Endothelial cell of umbilical vein (primary cell): Measurements from ENCODE around the gene QPCTL. TPM values are rescaled to one million over a fixed set of nuclear protein-coding genes. Genes with fewer than 3 reads are reported as not detected.

Source experiments
- BruUV-seq: library from RNA; stranded (reverse); fragments of 400-500 nt; replicated peaks from 2 replicates; lab custom pipeline; 2021; lab: Mats Ljungman, UMichigan
- CTCF ChIA-PET: fragments of 300-600, 350-600 bp; sonication (Branson Sonifier 250); formaldehyde crosslinking; loops from one replicate; lab custom pipeline; 2021; ENCODE audit warnings: antibody characterized with exemption, inconsistent platforms; lab: Charles Lee
- POLR2A ChIA-PET: fragments of 300-600, 350-600 bp; sonication (Branson Sonifier 250); formaldehyde crosslinking; loops from one replicate; lab custom pipeline; 2021; ENCODE audit warnings: antibody characterized with exemption, inconsistent platforms; lab: Charles Lee
- DNase-seq: peaks from one replicate; pipeline ENCODE4 v3.0.0-alpha.2; 2011; ENCODE audit warnings: low read depth, low spot score
- FAIRE-seq: peaks from 2 replicates; lab custom pipeline; 2011; peaks lifted over from hg19 to GRCh38; lab: Jason Lieb, UNC
- H2AFZ ChIP-seq: 2 replicates; pipeline ENCODE4 v1.6.0; 2012; ENCODE audit warnings: low read depth, low read length, control low read depth, inconsistent platforms
- H3K27ac ChIP-seq: 2 replicates; pipeline ENCODE4 v1.5.1; 2011; ENCODE audit warnings: low read depth, mild to moderate bottlenecking, control low read depth, low read length, moderate library complexity; ENCODE audit not compliant: insufficient read depth
- H3K27me3 ChIP-seq, 2 experiments: 2 replicates each; pipeline versions ENCODE4 v1.6.0 to v1.6.1; 2011; ENCODE audit warnings: low read length in 2 of 2, mixed read lengths in 1 of 2; ENCODE audit not compliant: control insufficient read depth in 2 of 2, insufficient read depth in 2 of 2
- H3K36me3 ChIP-seq, 2 experiments: 2 replicates in 1 of 2; 3 replicates in 1 of 2; pipeline ENCODE4 v1.5.1; 2011; ENCODE audit warnings: low read length in 2 of 2, mild to moderate bottlenecking in 1 of 2, moderate library complexity in 1 of 2; ENCODE audit not compliant: control insufficient read depth in 2 of 2, insufficient read depth in 2 of 2; ENCODE audit errors: extremely low read depth in 1 of 2
- H3K4me1 ChIP-seq: 3 replicates; pipeline ENCODE4 v1.5.1; 2011; ENCODE audit warnings: mild to moderate bottlenecking, low read length; ENCODE audit not compliant: control insufficient read depth, insufficient read depth; ENCODE audit errors: extremely low read depth
- H3K4me2 ChIP-seq: 2 replicates; pipeline ENCODE4 v1.6.1; 2011; ENCODE audit warnings: low read length, control low read depth, mixed read lengths; ENCODE audit not compliant: insufficient read depth
- H3K4me3 ChIP-seq, 3 experiments: fragments of 200-600 bp in 1 of 3; sonication (generic), shearing (Covaris generic) in 1 of 3; replicated peaks in 1 of 3; 2 replicates each; pipeline ENCODE4 v1.5.1; 2011 to 2016; ENCODE audit warnings: control low read depth in 3 of 3, low read length in 3 of 3, mild to moderate bottlenecking in 2 of 3, inconsistent platforms in 1 of 3, low read depth in 1 of 3, moderate library complexity in 1 of 3; ENCODE audit not compliant: insufficient read depth in 1 of 3
- H3K79me2 ChIP-seq: 2 replicates; pipeline ENCODE4 v1.6.0; 2012; ENCODE audit warnings: low read length, inconsistent platforms; ENCODE audit not compliant: control insufficient read depth, insufficient read depth
- H3K9ac ChIP-seq: replicated peaks from 2 replicates; pipeline ENCODE3; 2011; ENCODE audit warnings: low read length, control low read depth; ENCODE audit not compliant: insufficient read depth; ENCODE audit errors: extremely low read depth
- H3K9me1 ChIP-seq: replicated peaks from 3 replicates; pipeline ENCODE4 v1.6.0; 2011; ENCODE audit warnings: mild to moderate bottlenecking, low read length; ENCODE audit not compliant: control insufficient read depth, insufficient read depth; ENCODE audit errors: extremely low read depth
- H3K9me3 ChIP-seq: replicated peaks from 2 replicates; pipeline ENCODE4 v1.5.1; 2012; ENCODE audit warnings: low read length, inconsistent platforms; ENCODE audit not compliant: control insufficient read depth, insufficient read depth
- H4K20me1 ChIP-seq: replicated peaks from 2 replicates; pipeline ENCODE3; 2011; ENCODE audit warnings: mild to moderate bottlenecking, low read length; ENCODE audit not compliant: control insufficient read depth, insufficient read depth; ENCODE audit errors: extremely low read depth
- CTCF ChIP-seq, 2 donors: IDR thresholded peaks; 1 replicate in 1 of 2; 2 replicates in 1 of 2; pipeline ENCODE4 v1.5.1; 2011; ENCODE audit warnings: low read length in 2 of 2, mild to moderate bottlenecking in 2 of 2, moderate library complexity in 2 of 2, control low read depth in 1 of 2, inconsistent platforms in 1 of 2, low read depth in 1 of 2; ENCODE audit not compliant: insufficient read depth in 1 of 2; ENCODE audit errors: extremely low read depth in 1 of 2
- EZH2 ChIP-seq: IDR thresholded peaks from 2 replicates; pipeline ENCODE4 v1.6.1; 2012; ENCODE audit warnings: borderline replicate concordance, low read depth, mild to moderate bottlenecking, moderate library complexity, low read length, inconsistent platforms; ENCODE audit not compliant: severe bottlenecking
- FOS ChIP-seq: IDR thresholded peaks from 2 replicates; pipeline ENCODE4 v1.6.1; 2011; ENCODE audit warnings: mild to moderate bottlenecking, low read length, moderate library complexity, borderline replicate concordance; ENCODE audit not compliant: insufficient read depth
- GATA2 ChIP-seq: IDR thresholded peaks from 2 replicates; pipeline ENCODE4 v1.7.0; 2011; ENCODE audit warnings: low read depth, mild to moderate bottlenecking, moderate library complexity, mixed read lengths, low read length; ENCODE audit not compliant: insufficient read length, insufficient read depth
- JUN ChIP-seq: IDR thresholded peaks from 2 replicates; pipeline ENCODE4 v1.6.1; 2011; ENCODE audit warnings: borderline replicate concordance, low read depth; ENCODE audit not compliant: insufficient read length, insufficient read depth
- MYC ChIP-seq: IDR thresholded peaks from one replicate; pipeline ENCODE4 v1.6.1; 2011; ENCODE audit warnings: mild to moderate bottlenecking, low read depth, low read length
- POLR2A ChIP-seq: IDR thresholded peaks from 2 replicates; pipeline ENCODE4 v1.6.1; 2012; ENCODE audit warnings: low read depth, mild to moderate bottlenecking, control low read depth, low read length
- POLR2AphosphoS5 ChIP-seq: IDR thresholded peaks from 2 replicates; pipeline ENCODE4 v1.6.1; 2012; ENCODE audit warnings: low read depth, mild to moderate bottlenecking, control low read depth, low read length, moderate library complexity; ENCODE audit not compliant: insufficient read depth
- dilution Hi-C: fragments of 300-500 bp; cut with MboI; formaldehyde crosslinking; loops from one replicate; pipeline ENCODE4 v1.15.0; 2019; ENCODE audit warnings: low sequenced_read_pairs; ENCODE audit not compliant: extremely low pct_ligation_motif_present
- intact Hi-C: fragments of 100-400 bp; cut with micrococcal nuclease; formaldehyde crosslinking; loops from one replicate; pipeline ENCODE4 v1.10.0; 2022
- polyA plus RNA-seq, 4 experiments: library from polyadenylated mRNA; depleted of rRNA in 3 of 4; stranded (reverse) in 3 of 4; unstranded in 1 of 4; fragments of >200 nt; gene quantifications; 2 replicates each; pipeline versions ENCODE4 v1.2.1 to v1.2.3, GENCODE V29; 2011 to 2012; ENCODE audit warnings: missing spikeins in 1 of 4
- total RNA-seq: library from RNA; stranded (reverse); gene quantifications from 2 replicates; pipeline ENCODE4 v1.2.3, GENCODE V29; 2021
- TF ChIP-seq, protein P1 (sequence below): IDR thresholded peaks from 2 replicates; pipeline ENCODE4 v1.6.1; 2011; ENCODE audit not compliant: insufficient read depth, insufficient read length

Gene QPCTL
- total and polyA plus RNA-seq, 2 donors (not counting 3 experiments of a cell fraction or from before 2014, with no cell fraction given): 17.6 to 22.5 TPM

DNA sequence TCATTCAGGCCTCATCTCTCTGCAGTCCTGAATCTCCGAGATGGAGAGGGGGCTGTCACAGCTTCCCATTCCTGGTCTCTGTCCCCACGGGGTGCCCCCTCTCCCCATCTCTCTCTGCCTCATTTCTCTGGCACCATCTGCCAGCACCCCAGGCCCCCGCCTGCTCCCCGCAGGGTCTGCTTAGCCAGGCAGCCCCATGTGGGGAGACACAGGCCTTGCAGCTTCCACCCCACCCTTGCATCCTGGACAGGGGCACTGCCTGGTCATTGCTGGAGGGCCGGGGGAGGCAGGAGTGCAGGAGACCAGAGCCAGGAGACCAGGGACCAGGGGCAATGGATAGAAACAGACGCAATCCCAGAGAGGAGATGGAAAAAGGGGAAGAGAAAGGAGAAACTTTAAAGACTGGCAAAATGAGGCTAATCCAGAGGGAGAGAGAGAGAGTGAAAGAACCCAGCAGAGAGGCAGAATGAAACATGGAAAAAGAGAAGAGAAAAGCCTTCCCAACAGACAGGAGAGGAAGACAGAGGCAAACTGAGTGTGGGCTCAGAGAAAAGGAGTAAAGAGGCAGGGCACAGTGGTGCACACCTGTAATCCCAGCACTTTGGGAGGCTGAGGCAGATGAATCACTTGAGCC lies 33.3 kb upstream of the QPCTL start:
- ChIA-PET CTCF (interaction anchor here (1.0 to 1.1 kb wide), 2 partner anchors 16 to 18 kb away, joined by 3 read pairs; no protein-coding TSS in a partner anchor), POLR2A (no interaction called here)
- Histone ChIP-seq H3K9ac (no peak overlapping the region), H3K27ac (no peak overlapping the region), H3K27me3 (peaks cover 0 to 7% of the 10 kb centered on the region in 2 experiments), H3K4me3 (no peak overlapping the region), H3K79me2 (no peaks in the 10 kb centered on the region), H3K9me3 (no peaks in the 10 kb centered on the region), H3K36me3 (no peaks in the 10 kb centered on the region), H2AFZ (no peak overlapping the region), H3K4me1 (no peaks in the 10 kb centered on the region), H4K20me1 (no peaks in the 10 kb centered on the region), H3K9me1 (no peaks in the 10 kb centered on the region), H3K4me2 (no peak overlapping the region)
- BruUV-seq: no TSS peak
- FAIRE-seq: no peak
- DNase-seq: no peak
- no peak for TF ChIP-seq GATA2
- TF ChIP-seq CTCF (IDR thresholded peaks at IDR 0.05; ENCODE audit: extremely low read depth in 1 of 2, insufficient read depth in 1 of 2, low read depth in 1 of 2, low read length in 2 of 2): no peak
- no peak for TF ChIP-seq POLR2AphosphoS5
- no peak for TF ChIP-seq POLR2A
- TF ChIP-seq MYC: no peak
- no peak for TF ChIP-seq EZH2
- TF ChIP-seq, protein P1, sequence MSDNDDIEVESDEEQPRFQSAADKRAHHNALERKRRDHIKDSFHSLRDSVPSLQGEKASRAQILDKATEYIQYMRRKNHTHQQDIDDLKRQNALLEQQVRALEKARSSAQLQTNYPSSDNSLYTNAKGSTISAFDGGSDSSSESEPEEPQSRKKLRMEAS: no peak
- no peak for TF ChIP-seq FOS
- TF ChIP-seq JUN: no peak
- dilution Hi-C loops (no loop called here), intact Hi-C loops (no loop called here)
